Fibroblast of mammary gland (primary cell): Measurements from ENCODE around the gene MYH15.
A peak's percentile ranks its signal among the peaks of the same experiment; 100 is the strongest.

Experiments
- DNase-seq: peaks from one replicate; pipeline ENCODE4 v3.0.0-alpha.2; 2010; ENCODE audit warnings: low read depth
- H3K4me3 ChIP-seq: 2 replicates; pipeline ENCODE4 v1.5.1; 2011; ENCODE audit warnings: low read depth, mild to moderate bottlenecking, low read length, moderate library complexity; ENCODE audit not compliant: control insufficient read depth
- CTCF ChIP-seq: conservative IDR thresholded peaks from 2 replicates; pipeline ENCODE4 v1.5.1; 2011; ENCODE audit warnings: low read depth, low read length, inconsistent platforms; ENCODE audit not compliant: control insufficient read depth, insufficient read depth

The MYH15 gene

GRCh38 chr3:108441071-108441507 is 69.3 kb downstream of the MYH15 start:
- TF ChIP-seq CTCF: no peak
- DNase-seq: peak; percentile 48
- no peak overlapping the region for H3K4me3 ChIP-seq

- DNase-seq: no peak
- TF ChIP-seq CTCF: no peak
- H3K4me3 ChIP-seq: no peak overlapping the region
Observed at GRCh38 chr3:108438542-108438941, 71.9 kb downstream of the MYH15 start.

GRCh38 chr3:108437439-108437838 is 73.0 kb downstream of the MYH15 start:
- TF ChIP-seq CTCF: no peak
- no peak overlapping the region for H3K4me3 ChIP-seq
- no peak for DNase-seq

- no peak for TF ChIP-seq CTCF
- DNase-seq: no peak
- H3K4me3 ChIP-seq: no peak overlapping the region
Observed at GRCh38 chr3:108433928-108434327, 76.5 kb downstream of the MYH15 start.

- H3K4me3 ChIP-seq: no peak overlapping the region
- DNase-seq: no peak
- TF ChIP-seq CTCF: no peak
Observed at GRCh38 chr3:108432431-108432830, 78.0 kb downstream of the MYH15 start.

GRCh38 chr3:108430540-108430939 is 79.9 kb downstream of the MYH15 start:
- H3K4me3 ChIP-seq: no peak overlapping the region
- no peak for TF ChIP-seq CTCF
- DNase-seq: no peak

GRCh38 chr3:108428586-108428985 is 81.8 kb downstream of the MYH15 start:
- TF ChIP-seq CTCF: no peak
- no peak overlapping the region for H3K4me3 ChIP-seq
- peak; percentile 17 for DNase-seq
